ENCODE measurements around the gene MYPOP. TPM values are rescaled to one million over a fixed set of nuclear protein-coding genes. Genes with fewer than 3 reads are reported as not detected.
A peak's percentile ranks its signal among the peaks of the same experiment; 100 is the strongest.

MYPOP gene
- total RNA-seq, 1 donor from 2014 or later = 9.1 TPM

DNA sequence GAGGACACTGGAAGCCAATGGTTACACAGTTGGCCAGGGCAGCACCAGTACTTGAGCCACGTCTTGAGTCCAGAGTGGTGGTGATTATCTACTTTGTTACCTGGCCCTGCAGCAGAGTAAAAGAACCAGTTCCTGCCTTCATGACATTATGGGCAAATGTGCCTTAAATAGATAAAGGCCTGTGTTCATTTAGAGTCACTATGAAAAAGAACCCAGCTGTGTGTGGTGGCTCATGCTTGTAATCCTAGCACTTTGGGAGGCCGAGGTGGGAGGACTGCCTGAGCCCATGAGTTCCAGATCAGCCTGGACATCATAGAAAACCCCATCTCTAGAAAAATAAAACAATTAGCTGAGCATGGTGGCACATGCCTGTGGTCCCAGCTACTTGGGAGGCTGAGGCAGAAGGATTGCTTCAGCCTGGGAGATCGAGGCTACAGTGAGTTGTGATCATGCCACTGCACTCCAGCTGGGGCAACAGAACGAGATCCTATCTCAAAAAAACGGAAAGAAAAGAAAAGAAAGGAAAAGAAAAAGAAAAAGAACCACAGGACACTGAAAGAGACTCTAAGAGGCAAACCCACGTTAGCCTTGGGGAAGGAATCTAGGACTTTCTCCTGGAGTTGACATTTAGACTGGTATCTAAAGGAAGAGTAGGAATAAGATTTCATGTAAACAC lies 13.1 kb downstream of the MYPOP start:
- Mint-ChIP-seq H3K4me3 (no peak overlapping the region), H3K27me3 (ENCODE audit: low read depth) (peaks cover 6% of the 10 kb centered on the region), H3K4me1 (peaks cover 16% of the 10 kb centered on the region), H3K9me3 (no peaks in the 10 kb centered on the region), H3K36me3 (ENCODE audit: low read depth) (peaks cover 5% of the 10 kb centered on the region), H3K27ac (ENCODE audit: unreplicated experiment) (no peak overlapping the region)
- TF ChIP-seq, protein P1, sequence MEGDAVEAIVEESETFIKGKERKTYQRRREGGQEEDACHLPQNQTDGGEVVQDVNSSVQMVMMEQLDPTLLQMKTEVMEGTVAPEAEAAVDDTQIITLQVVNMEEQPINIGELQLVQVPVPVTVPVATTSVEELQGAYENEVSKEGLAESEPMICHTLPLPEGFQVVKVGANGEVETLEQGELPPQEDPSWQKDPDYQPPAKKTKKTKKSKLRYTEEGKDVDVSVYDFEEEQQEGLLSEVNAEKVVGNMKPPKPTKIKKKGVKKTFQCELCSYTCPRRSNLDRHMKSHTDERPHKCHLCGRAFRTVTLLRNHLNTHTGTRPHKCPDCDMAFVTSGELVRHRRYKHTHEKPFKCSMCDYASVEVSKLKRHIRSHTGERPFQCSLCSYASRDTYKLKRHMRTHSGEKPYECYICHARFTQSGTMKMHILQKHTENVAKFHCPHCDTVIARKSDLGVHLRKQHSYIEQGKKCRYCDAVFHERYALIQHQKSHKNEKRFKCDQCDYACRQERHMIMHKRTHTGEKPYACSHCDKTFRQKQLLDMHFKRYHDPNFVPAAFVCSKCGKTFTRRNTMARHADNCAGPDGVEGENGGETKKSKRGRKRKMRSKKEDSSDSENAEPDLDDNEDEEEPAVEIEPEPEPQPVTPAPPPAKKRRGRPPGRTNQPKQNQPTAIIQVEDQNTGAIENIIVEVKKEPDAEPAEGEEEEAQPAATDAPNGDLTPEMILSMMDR (conservative IDR thresholded peaks at IDR 0.05) = no peak
- no peak for DNase-seq (ENCODE audit: low read depth, low spot score)

- Mint-ChIP-seq H3K36me3 (ENCODE audit: low read depth) (peaks cover 3% of the 10 kb centered on the region), H3K27ac (ENCODE audit: unreplicated experiment) (peak overlapping the region; percentile 99), H3K4me1 (peaks cover 24% of the 10 kb centered on the region), H3K9me3 (no peaks in the 10 kb centered on the region), H3K27me3 (ENCODE audit: low read depth) (peaks cover 9% of the 10 kb centered on the region), H3K4me3 (peak overlapping the region; percentile 99)
- TF ChIP-seq, protein P1 (conservative IDR thresholded peaks at IDR 0.05) = no peak
- DNase-seq (ENCODE audit: low read depth, low spot score) = no peak
Observed at GRCh38 chr19:45887200-45887710, 15.2 kb downstream of the MYPOP start.

GRCh38 chr19:45886427-45887199 lies 15.8 kb downstream of the MYPOP start:
- TF ChIP-seq, protein P1 (conservative IDR thresholded peaks at IDR 0.05) = no peak
- peak; percentile 83 for DNase-seq (ENCODE audit: low read depth, low spot score)
- Mint-ChIP-seq H3K4me3 (peak overlapping the region; percentile 99), H3K4me1 (peaks cover 24% of the 10 kb centered on the region), H3K27me3 (ENCODE audit: low read depth) (peaks cover 9% of the 10 kb centered on the region), H3K9me3 (no peaks in the 10 kb centered on the region), H3K27ac (ENCODE audit: unreplicated experiment) (peak overlapping the region; percentile 99), H3K36me3 (ENCODE audit: low read depth) (peaks cover 3% of the 10 kb centered on the region)

GRCh38 chr19:45885556-45886426 lies 16.6 kb downstream of the MYPOP start, which contains the start of gene IRF2BP1:
Gene IRF2BP1 (minus strand): TSS chr19:45886141. CDS start chr19:45885774, 367 bp downstream.
- peaks cover 3% of the 10 kb centered on the region for H3K36me3 Mint-ChIP-seq (ENCODE audit: low read depth)
- peaks cover 9% of the 10 kb centered on the region for H3K27me3 Mint-ChIP-seq (ENCODE audit: low read depth)
- peak within 1 kb of the TSS; percentile 99 for H3K4me3 Mint-ChIP-seq
- no peaks in the 10 kb centered on the region for H3K9me3 Mint-ChIP-seq
- peak within 1 kb of the TSS; percentile 99 for H3K27ac Mint-ChIP-seq (ENCODE audit: unreplicated experiment)
- TF ChIP-seq, protein P1 (conservative IDR thresholded peaks at IDR 0.05) = no peak
- peak; percentile 82 for DNase-seq (ENCODE audit: low read depth, low spot score)
- H3K4me1 Mint-ChIP-seq = peaks cover 24% of the 10 kb centered on the region
